ENCODE measurements around the gene HAUS7.

DNA sequence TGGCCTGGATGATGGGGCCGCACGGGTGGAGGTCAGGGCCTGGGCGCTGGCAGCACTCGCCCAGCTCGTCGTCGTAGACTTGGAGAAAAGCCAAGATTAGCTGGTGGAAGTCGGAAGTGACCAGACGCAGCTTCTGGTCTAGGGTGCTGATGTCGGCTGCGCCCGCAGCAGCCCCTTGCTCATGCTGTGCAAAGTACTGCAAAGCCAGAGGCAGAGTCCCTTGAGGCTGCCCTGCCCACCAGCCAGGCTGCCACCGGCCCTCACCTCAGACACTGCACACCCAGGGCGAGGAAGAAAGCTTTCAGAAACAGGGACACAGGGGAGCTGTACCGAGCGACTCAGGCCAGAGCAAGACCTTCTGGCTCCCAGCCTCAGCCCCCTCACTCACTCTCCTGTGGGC lies 14.8 kb downstream of the HAUS7 start:
- no peak for TF ChIP-seq POLR2AphosphoS5 (IDR thresholded peaks at IDR 0.05; ENCODE audit: low read depth, low read length)
- TF ChIP-seq, protein P1, sequence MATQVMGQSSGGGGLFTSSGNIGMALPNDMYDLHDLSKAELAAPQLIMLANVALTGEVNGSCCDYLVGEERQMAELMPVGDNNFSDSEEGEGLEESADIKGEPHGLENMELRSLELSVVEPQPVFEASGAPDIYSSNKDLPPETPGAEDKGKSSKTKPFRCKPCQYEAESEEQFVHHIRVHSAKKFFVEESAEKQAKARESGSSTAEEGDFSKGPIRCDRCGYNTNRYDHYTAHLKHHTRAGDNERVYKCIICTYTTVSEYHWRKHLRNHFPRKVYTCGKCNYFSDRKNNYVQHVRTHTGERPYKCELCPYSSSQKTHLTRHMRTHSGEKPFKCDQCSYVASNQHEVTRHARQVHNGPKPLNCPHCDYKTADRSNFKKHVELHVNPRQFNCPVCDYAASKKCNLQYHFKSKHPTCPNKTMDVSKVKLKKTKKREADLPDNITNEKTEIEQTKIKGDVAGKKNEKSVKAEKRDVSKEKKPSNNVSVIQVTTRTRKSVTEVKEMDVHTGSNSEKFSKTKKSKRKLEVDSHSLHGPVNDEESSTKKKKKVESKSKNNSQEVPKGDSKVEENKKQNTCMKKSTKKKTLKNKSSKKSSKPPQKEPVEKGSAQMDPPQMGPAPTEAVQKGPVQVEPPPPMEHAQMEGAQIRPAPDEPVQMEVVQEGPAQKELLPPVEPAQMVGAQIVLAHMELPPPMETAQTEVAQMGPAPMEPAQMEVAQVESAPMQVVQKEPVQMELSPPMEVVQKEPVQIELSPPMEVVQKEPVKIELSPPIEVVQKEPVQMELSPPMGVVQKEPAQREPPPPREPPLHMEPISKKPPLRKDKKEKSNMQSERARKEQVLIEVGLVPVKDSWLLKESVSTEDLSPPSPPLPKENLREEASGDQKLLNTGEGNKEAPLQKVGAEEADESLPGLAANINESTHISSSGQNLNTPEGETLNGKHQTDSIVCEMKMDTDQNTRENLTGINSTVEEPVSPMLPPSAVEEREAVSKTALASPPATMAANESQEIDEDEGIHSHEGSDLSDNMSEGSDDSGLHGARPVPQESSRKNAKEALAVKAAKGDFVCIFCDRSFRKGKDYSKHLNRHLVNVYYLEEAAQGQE (IDR thresholded peaks at IDR 0.05; ENCODE audit: insufficient read depth in 1 of 2, low read depth in 2 of 2, low read length in 2 of 2): no peak
- no peak for TF ChIP-seq TAF1 (IDR thresholded peaks at IDR 0.05; ENCODE audit: borderline replicate concordance, insufficient read depth, low read length)
- no peak for TF ChIP-seq SIN3A (IDR thresholded peaks at IDR 0.05; ENCODE audit: borderline replicate concordance, insufficient read depth, low read length)
- TF ChIP-seq FOXP2 (optimal IDR thresholded peaks at IDR 0.05; ENCODE audit: borderline replicate concordance, extremely low read depth, extremely low read length, insufficient read depth): no peak
